SK-N-SH (cell line): Measurements from ENCODE around the gene C1orf226. TPM values are rescaled to one million over a fixed set of nuclear protein-coding genes. Genes with fewer than 3 reads are reported as not detected.

Experiments
- CTCF ChIA-PET: fragments of 300-600, 350-600 bp; formaldehyde crosslinking; extraction: SDS; loops from one replicate; lab custom pipeline; 2021; lab: Yijun Ruan, JAX
- POLR2A ChIA-PET: fragments of 350-600 bp; sonication (Branson Sonifier 250); formaldehyde crosslinking; extraction: SDS; loops from one replicate; lab custom pipeline; 2020; ENCODE audit warnings: antibody characterized with exemption, inconsistent platforms; lab: Yijun Ruan, JAX
- DNase-seq: peaks from one replicate; pipeline ENCODE4 v3.0.0; 2012
- H2AFZ ChIP-seq: fragments of 200-600 bp; sonication (generic); 2 replicates; pipeline ENCODE4 v1.8.1; 2016; ENCODE audit warnings: antibody characterized with exemption, mild to moderate bottlenecking, low read depth
- H3F3A ChIP-seq: fragments of 200-600 bp; sonication (generic); replicated peaks from 2 replicates; pipeline ENCODE3; 2016; ENCODE audit warnings: antibody characterized with exemption, mild to moderate bottlenecking; ENCODE audit not compliant: insufficient read depth
- H3K27ac ChIP-seq, 2 experiments: fragments of 200-500 bp in 1 of 2; fragments of 200-600 bp in 1 of 2; sonication (Bioruptor generic) in 1 of 2; sonication (generic), shearing (Covaris generic) in 1 of 2; 2 replicates each; pipeline versions ENCODE4 v1.5.1 to v1.6.1; 2014 to 2016; ENCODE audit warnings: low read depth in 2 of 2, inconsistent platforms in 1 of 2, low read length in 1 of 2, mild to moderate bottlenecking in 1 of 2, mixed read lengths in 1 of 2
- H3K27me3 ChIP-seq: fragments of 200-600 bp; sonication (generic), shearing (Covaris generic); 2 replicates; pipeline ENCODE4 v1.6.1; 2016; ENCODE audit warnings: mixed run types; ENCODE audit not compliant: insufficient read depth
- H3K36me3 ChIP-seq, 2 experiments: fragments of 200-500 bp in 1 of 2; fragments of 200-600 bp in 1 of 2; sonication (Bioruptor generic) in 1 of 2; sonication (generic) in 1 of 2; replicated peaks in 1 of 2; 2 replicates each; pipeline versions ENCODE3 to v1.5.1; 2014 to 2016; ENCODE audit warnings: low read length in 1 of 2, mild to moderate bottlenecking in 1 of 2; ENCODE audit not compliant: insufficient read depth in 2 of 2, control insufficient read depth in 1 of 2
- H3K4me1 ChIP-seq, 2 experiments: fragments of 200-500 bp in 1 of 2; fragments of 200-600 bp in 1 of 2; sonication (Bioruptor generic) in 1 of 2; sonication (generic), shearing (Covaris generic) in 1 of 2; 2 replicates each; pipeline versions ENCODE4 v1.5.1 to v1.6.1; 2014 to 2016; ENCODE audit warnings: low read depth in 1 of 2, low read length in 1 of 2, mixed run types in 1 of 2; ENCODE audit not compliant: insufficient read depth in 2 of 2, control insufficient read depth in 1 of 2
- H3K4me2 ChIP-seq: fragments of 200-600 bp; sonication (generic), shearing (Covaris generic); 2 replicates; pipeline ENCODE4 v1.6.1; 2017; ENCODE audit warnings: mixed run types
- H3K4me3 ChIP-seq, 2 experiments: fragments of 200-500 bp in 1 of 2; fragments of 200-600 bp in 1 of 2; sonication (Bioruptor generic) in 1 of 2; sonication (generic), shearing (Covaris generic) in 1 of 2; 2 replicates each; pipeline versions ENCODE4 v1.5.1 to v1.8.1; 2014 to 2016; ENCODE audit warnings: low read depth in 2 of 2, inconsistent platforms in 1 of 2, low read length in 1 of 2, mild to moderate bottlenecking in 1 of 2, mixed read lengths in 1 of 2, moderate library complexity in 1 of 2
- H3K79me2 ChIP-seq: fragments of 200-600 bp; sonication (generic); 2 replicates; pipeline ENCODE4 v1.8.1; 2017; ENCODE audit warnings: mild to moderate bottlenecking; ENCODE audit not compliant: insufficient read depth
- H3K9ac ChIP-seq: fragments of 200-600 bp; sonication (generic); 2 replicates; pipeline ENCODE4 v1.6.1; 2017; ENCODE audit warnings: mixed run types
- H3K9me2 ChIP-seq: fragments of 200-600 bp; sonication (generic); 2 replicates; pipeline ENCODE4 v1.6.1; 2017; ENCODE audit warnings: mixed run types
- H3K9me3 ChIP-seq: fragments of 200-600 bp; sonication (generic); 2 replicates; pipeline ENCODE4 v1.6.1; 2017; ENCODE audit warnings: mixed run types, mild to moderate bottlenecking, moderate library complexity
- H4K20me1 ChIP-seq: fragments of 200-600 bp; sonication (generic); 2 replicates; pipeline ENCODE4 v1.6.1; 2017; ENCODE audit warnings: mild to moderate bottlenecking, mixed run types; ENCODE audit not compliant: insufficient read depth
- ELF1 ChIP-seq: IDR thresholded peaks from 2 replicates; pipeline ENCODE4 v1.4.0; 2012
- FOSL2 ChIP-seq: IDR thresholded peaks from 2 replicates; pipeline ENCODE4 v1.4.0; 2012; ENCODE audit warnings: low read depth, mild to moderate bottlenecking, moderate library complexity, borderline replicate concordance
- FOXM1 ChIP-seq: IDR thresholded peaks from 2 replicates; pipeline ENCODE4 v1.4.0; 2012; ENCODE audit warnings: low read depth, mild to moderate bottlenecking
- GABPA ChIP-seq: IDR thresholded peaks from 2 replicates; pipeline ENCODE4 v1.4.0; 2012; ENCODE audit warnings: low read depth, mild to moderate bottlenecking
- IRF3 ChIP-seq: fragments of 150-350 bp; IDR thresholded peaks from 2 replicates; pipeline ENCODE4 v1.6.1; 2016; ENCODE audit warnings: mild to moderate bottlenecking, low read depth, low read length
- JUND ChIP-seq: IDR thresholded peaks from 2 replicates; pipeline ENCODE4 v1.4.0; 2012
- MEF2A ChIP-seq: IDR thresholded peaks from 2 replicates; pipeline ENCODE4 v1.4.0; 2012; ENCODE audit warnings: low read depth, borderline replicate concordance
- NFIC ChIP-seq: IDR thresholded peaks from 2 replicates; pipeline ENCODE4 v1.4.0; 2012; ENCODE audit warnings: borderline replicate concordance
- NRF1 ChIP-seq: IDR thresholded peaks from 2 replicates; pipeline ENCODE4 v1.6.1; 2012; ENCODE audit warnings: low read depth, mild to moderate bottlenecking, low read length
- POLR2AphosphoS5 ChIP-seq: IDR thresholded peaks from 2 replicates; pipeline ENCODE4 v1.6.1; 2012; ENCODE audit warnings: low read depth, low read length
- RAD21 ChIP-seq: IDR thresholded peaks from 2 replicates; pipeline ENCODE4 v1.6.1; 2012; ENCODE audit warnings: mild to moderate bottlenecking, low read length
- RCOR1 ChIP-seq: fragments of 150-350 bp; IDR thresholded peaks from 2 replicates; pipeline ENCODE4 v1.6.1; 2017; ENCODE audit warnings: antibody characterized with exemption, low read length
- RFX5 ChIP-seq: IDR thresholded peaks from 2 replicates; pipeline ENCODE4 v1.6.1; 2012; ENCODE audit warnings: mild to moderate bottlenecking, improper control_type of control experiment, low read length
- SMC3 ChIP-seq: IDR thresholded peaks from 2 replicates; pipeline ENCODE4 v1.6.1; 2012; ENCODE audit warnings: low read depth, low read length, improper control_type of control experiment
- TAF1 ChIP-seq: IDR thresholded peaks from 2 replicates; pipeline ENCODE4 v1.6.1; 2012; ENCODE audit warnings: low read depth, mild to moderate bottlenecking, low read length, moderate library complexity, borderline replicate concordance
- TEAD4 ChIP-seq: IDR thresholded peaks from 2 replicates; pipeline ENCODE4 v1.4.0; 2012; ENCODE audit warnings: mild to moderate bottlenecking, borderline replicate concordance; ENCODE audit not compliant: insufficient read depth
- YY1 ChIP-seq: IDR thresholded peaks from 2 replicates; pipeline ENCODE4 v1.4.0; 2012; ENCODE audit warnings: low read depth, mild to moderate bottlenecking
- WGBS: methylation state at CpG from one replicate; pipeline ENCODE4 v1.1.6; 2017; ENCODE audit warnings: low lambda C conversion rate; 5-methylcytosine and 5-hydroxymethylcytosine counted together
- polyA plus RNA-seq, 3 experiments: library from polyadenylated mRNA; depleted of rRNA; stranded (reverse); fragments of >200 nt; gene quantifications; 2 replicates each; pipeline ENCODE4 v1.2.3, GENCODE V29; 2012
- TF ChIP-seq, protein P1 (sequence below): fragments of 200-600 bp; sonication (generic); IDR thresholded peaks from 2 replicates; pipeline ENCODE4 v1.6.1; 2017; ENCODE audit warnings: antibody characterized with exemption, mild to moderate bottlenecking, moderate library complexity

C1orf226 gene
- polyA plus RNA-seq, 1 of the 3 experiments (the other 2 are of a cell fraction): 0.03 TPM

DNA sequence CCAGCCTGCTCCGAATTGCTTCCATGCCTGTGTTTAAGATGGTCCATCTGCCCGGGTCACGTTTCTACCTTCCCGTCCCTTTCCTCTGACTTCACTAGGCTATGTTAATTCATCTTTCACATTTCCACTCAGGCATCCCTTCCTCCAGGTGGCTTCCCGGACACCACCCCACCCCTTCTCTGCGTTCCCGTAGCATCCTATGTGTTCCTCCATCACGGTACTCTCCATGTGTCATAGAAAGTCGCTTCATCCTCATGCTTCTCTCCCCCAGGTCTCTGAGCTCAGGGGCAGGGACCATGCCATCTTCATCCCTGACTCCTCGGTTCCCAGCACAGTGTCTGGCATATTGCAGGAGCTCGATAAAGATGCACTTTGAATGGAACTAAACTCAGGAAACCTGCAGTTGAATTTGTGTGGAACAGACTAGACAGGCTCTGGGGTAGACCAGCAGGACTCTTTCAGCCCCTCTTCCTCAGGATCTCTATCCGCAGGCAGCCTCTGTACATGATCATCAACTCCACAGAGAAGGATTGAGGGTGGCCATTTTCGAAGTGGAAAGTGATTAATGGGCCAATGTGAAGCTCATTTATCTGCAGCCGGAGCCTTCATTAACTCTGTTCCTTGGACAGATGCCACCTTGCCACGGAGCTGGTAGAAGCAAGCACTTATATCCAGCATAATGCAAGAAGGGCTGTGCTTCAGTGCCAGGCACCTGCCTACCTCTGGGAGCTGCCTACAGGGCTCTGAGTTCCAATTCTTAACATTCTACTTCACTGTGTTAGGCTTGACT lies 9.1 kb downstream of the C1orf226 start:
- no peak overlapping the region for H2AFZ ChIP-seq
- CTCF ChIA-PET: interaction anchor here (0.6 to 6.2 kb wide), 18 partner anchors 9 to 597 kb away, joined by 3 to 63 read pairs (median 4); partner anchors contain the start of gene C1orf226
- H3K9me3 ChIP-seq: no peaks in the 10 kb centered on the region
- no peak overlapping the region for H3K4me2 ChIP-seq
- H3K9me2 ChIP-seq: no peaks in the 10 kb centered on the region
- no peak overlapping the region for H3K4me3 ChIP-seq
- peaks cover 0 to 19% of the 10 kb centered on the region in 2 experiments; a peak in 1 of 4 replicates for H3K4me1 ChIP-seq
- WGBS: 47% methylated on average over 15 of the region's 15 CpGs
- POLR2A ChIA-PET: no interaction called here
- DNase-seq: no peak
- no peak overlapping the region for H3K27ac ChIP-seq
- no peak overlapping the region for H3K9ac ChIP-seq
- H3K36me3 ChIP-seq: no peaks in the 10 kb centered on the region
- H4K20me1 ChIP-seq: no peaks in the 10 kb centered on the region
- H3K79me2 ChIP-seq: no peaks in the 10 kb centered on the region
- TF ChIP-seq MEF2A (no peak), TEAD4 (no peak), POLR2AphosphoS5 (no peak), IRF3 (no peak), FOSL2 (no peak), FOXM1 (no peak), YY1 (no peak), RCOR1 (no peak), GABPA (no peak), JUND (no peak), NRF1 (no peak), RFX5 (no peak), ELF1 (no peak), RAD21 (no peak), NFIC (no peak)
- peaks cover 4% of the 10 kb centered on the region; the same call in 1 of the 2 replicates for H3K27me3 ChIP-seq
- peaks cover 5% of the 10 kb centered on the region for H3F3A ChIP-seq

- Histone ChIP-seq H3K9me3 (no peaks in the 10 kb centered on the region), H3K9me2 (no peaks in the 10 kb centered on the region), H2AFZ (no peak overlapping the region), H3F3A (peaks cover 5% of the 10 kb centered on the region), H3K4me3 (no peak overlapping the region), H3K27ac (no peak overlapping the region), H4K20me1 (no peaks in the 10 kb centered on the region), H3K4me1 (peaks cover 0 to 19% of the 10 kb centered on the region in 2 experiments; a peak in 1 of 4 replicates), H3K4me2 (no peak overlapping the region), H3K27me3 (peaks cover 4% of the 10 kb centered on the region; the same call in 1 of the 2 replicates), H3K9ac (no peak overlapping the region), H3K36me3 (no peaks in the 10 kb centered on the region), H3K79me2 (no peaks in the 10 kb centered on the region)
- peak; percentile 54 for DNase-seq
- POLR2A ChIA-PET: no interaction called here
- TF ChIP-seq SMC3 (peak; percentile 87), TAF1 (no peak), RAD21 (peak; percentile 87)
- TF ChIP-seq, protein P1, sequence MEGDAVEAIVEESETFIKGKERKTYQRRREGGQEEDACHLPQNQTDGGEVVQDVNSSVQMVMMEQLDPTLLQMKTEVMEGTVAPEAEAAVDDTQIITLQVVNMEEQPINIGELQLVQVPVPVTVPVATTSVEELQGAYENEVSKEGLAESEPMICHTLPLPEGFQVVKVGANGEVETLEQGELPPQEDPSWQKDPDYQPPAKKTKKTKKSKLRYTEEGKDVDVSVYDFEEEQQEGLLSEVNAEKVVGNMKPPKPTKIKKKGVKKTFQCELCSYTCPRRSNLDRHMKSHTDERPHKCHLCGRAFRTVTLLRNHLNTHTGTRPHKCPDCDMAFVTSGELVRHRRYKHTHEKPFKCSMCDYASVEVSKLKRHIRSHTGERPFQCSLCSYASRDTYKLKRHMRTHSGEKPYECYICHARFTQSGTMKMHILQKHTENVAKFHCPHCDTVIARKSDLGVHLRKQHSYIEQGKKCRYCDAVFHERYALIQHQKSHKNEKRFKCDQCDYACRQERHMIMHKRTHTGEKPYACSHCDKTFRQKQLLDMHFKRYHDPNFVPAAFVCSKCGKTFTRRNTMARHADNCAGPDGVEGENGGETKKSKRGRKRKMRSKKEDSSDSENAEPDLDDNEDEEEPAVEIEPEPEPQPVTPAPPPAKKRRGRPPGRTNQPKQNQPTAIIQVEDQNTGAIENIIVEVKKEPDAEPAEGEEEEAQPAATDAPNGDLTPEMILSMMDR: peak; percentile 80
- WGBS: 64% methylated on average over 4 of the region's 4 CpGs
- CTCF ChIA-PET: interaction anchor here (0.6 to 6.2 kb wide), 33 partner anchors 8 to 599 kb away, joined by 3 to 63 read pairs (median 4); partner anchors contain the start of gene C1orf226
These were observed 10.4 kb downstream of the C1orf226 start for GRCh38 chr1:162391790-162392563.
